ENCODE results near the gene WIPI1. TPM values are rescaled to one million over a fixed set of nuclear protein-coding genes. Genes with fewer than 3 reads are reported as not detected.
"Not testable (repeated sequence)": the region's sequence is repeated elsewhere in the genome, so short reads cannot be mapped to it uniquely, and the experiment has no call there.

Gene WIPI1
- total RNA-seq, 1 experiment from 2014 or later: 38.4 TPM

- DNase-seq (ENCODE audit: unreplicated experiment): peak; percentile 95
- peak overlapping the region; percentile 69 for H3K27ac Mint-ChIP-seq (ENCODE audit: low read depth, unreplicated experiment)
- H3K27me3 Mint-ChIP-seq (ENCODE audit: insufficient read depth, unreplicated experiment): no peaks in the 10 kb centered on the region
- no peak for TF ChIP-seq CTCF (IDR thresholded peaks at IDR 0.05; ENCODE audit: unreplicated experiment)
- POLR2A ChIA-PET: interaction anchor here (0.6 kb wide), 1 partner anchor 136 kb away, joined by 4 read pairs; no protein-coding TSS in a partner anchor
- peaks cover 17% of the 10 kb centered on the region for H3K4me1 Mint-ChIP-seq (ENCODE audit: insufficient read depth, unreplicated experiment)
- BruUV-seq (replicated peaks): no TSS peak
- no peaks in the 10 kb centered on the region for H3K36me3 Mint-ChIP-seq (ENCODE audit: insufficient read depth, unreplicated experiment)
- CTCF ChIA-PET: no interaction called here
- no peaks in the 10 kb centered on the region for H3K9me3 Mint-ChIP-seq (ENCODE audit: unreplicated experiment)
- peak overlapping the region; percentile 44 for H3K4me3 Mint-ChIP-seq (ENCODE audit: unreplicated experiment)
- intact Hi-C loops (cut with micrococcal nuclease): no loop called here
Observed at GRCh38 chr17:68378268-68379176, 78.8 kb downstream of the WIPI1 start.

DNA sequence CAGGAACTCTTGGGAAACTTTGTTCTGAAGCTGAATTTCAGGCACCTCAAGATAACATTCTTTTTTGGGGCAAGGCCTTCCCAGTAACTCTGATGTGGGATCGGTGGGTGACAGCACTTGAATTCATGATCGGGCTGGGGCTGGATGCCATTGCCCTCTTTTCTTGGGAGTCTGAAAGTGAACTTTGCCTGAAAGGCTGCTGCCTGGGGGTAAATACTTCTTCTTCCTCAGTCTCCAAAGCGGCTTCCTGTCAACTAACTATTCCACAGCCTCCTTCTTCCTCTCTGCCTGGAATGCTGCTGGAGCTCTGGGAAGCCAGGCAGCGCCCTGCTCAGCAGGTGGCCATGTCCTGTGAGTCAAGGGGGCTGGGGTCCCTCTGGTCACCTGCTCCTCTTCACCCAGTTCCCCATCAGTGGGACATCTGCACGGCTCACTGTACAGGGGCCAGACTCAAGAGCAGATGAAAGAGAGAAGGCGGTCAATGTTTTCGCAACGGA, 79.5 kb downstream of the WIPI1 start:
- CTCF ChIA-PET: no interaction called here

DNA sequence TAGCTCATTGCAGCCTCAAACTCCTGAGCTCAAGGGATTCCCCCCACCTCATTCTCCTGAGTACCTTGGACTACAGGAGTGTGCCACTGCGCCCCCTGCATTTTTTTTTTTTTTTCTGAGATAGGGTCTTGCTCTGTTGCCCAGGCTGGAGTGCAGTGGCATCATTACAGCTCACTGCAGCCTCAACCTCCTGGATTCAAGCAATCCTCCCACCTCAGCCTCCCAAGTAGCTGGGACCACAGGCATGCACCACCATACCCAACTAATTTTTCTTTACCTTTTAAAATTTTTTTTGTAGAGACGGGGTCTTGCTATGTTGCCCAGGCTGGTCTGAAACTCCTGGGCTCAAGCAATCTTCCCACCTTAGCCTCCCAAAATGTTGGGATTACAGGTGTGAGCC, 81.1 kb downstream of the WIPI1 start:
- H3K36me3 Mint-ChIP-seq (ENCODE audit: insufficient read depth, unreplicated experiment); BruUV-seq (replicated peaks); H3K27me3 Mint-ChIP-seq (ENCODE audit: insufficient read depth, unreplicated experiment); POLR2A ChIA-PET; H3K9me3 Mint-ChIP-seq (ENCODE audit: unreplicated experiment); H3K4me3 Mint-ChIP-seq (ENCODE audit: unreplicated experiment); DNase-seq (ENCODE audit: unreplicated experiment); H3K27ac Mint-ChIP-seq (ENCODE audit: low read depth, unreplicated experiment); intact Hi-C loops (cut with micrococcal nuclease): not testable (repeated sequence)
- peaks cover 14% of the 10 kb centered on the region for H3K4me1 Mint-ChIP-seq (ENCODE audit: insufficient read depth, unreplicated experiment)
- CTCF ChIA-PET: interaction anchor here (0.6 kb wide), 1 partner anchor 27 kb away, joined by 5 read pairs; no protein-coding TSS in a partner anchor

More for the DNA sequence above, 79.5 kb downstream of the WIPI1 start:
- Mint-ChIP-seq H3K27me3 (ENCODE audit: insufficient read depth, unreplicated experiment) (no peaks in the 10 kb centered on the region), H3K27ac (ENCODE audit: low read depth, unreplicated experiment) (peak overlapping the region; percentile 69), H3K9me3 (ENCODE audit: unreplicated experiment) (no peaks in the 10 kb centered on the region), H3K4me1 (ENCODE audit: insufficient read depth, unreplicated experiment) (peaks cover 14% of the 10 kb centered on the region), H3K4me3 (ENCODE audit: unreplicated experiment) (peak overlapping the region; percentile 44), H3K36me3 (ENCODE audit: insufficient read depth, unreplicated experiment) (no peaks in the 10 kb centered on the region)
- TF ChIP-seq CTCF (IDR thresholded peaks at IDR 0.05; ENCODE audit: unreplicated experiment): no peak
- DNase-seq (ENCODE audit: unreplicated experiment): no peak
- BruUV-seq (replicated peaks): no TSS peak
- POLR2A ChIA-PET: interaction anchor here (0.6 kb wide), 1 partner anchor 136 kb away, joined by 4 read pairs; no protein-coding TSS in a partner anchor
- intact Hi-C loops (cut with micrococcal nuclease): no loop called here

- no peaks in the 10 kb centered on the region for H3K27me3 Mint-ChIP-seq (ENCODE audit: insufficient read depth, unreplicated experiment)
- no peak overlapping the region for H3K4me3 Mint-ChIP-seq (ENCODE audit: unreplicated experiment)
- BruUV-seq (replicated peaks): no TSS peak
- TF ChIP-seq CTCF (IDR thresholded peaks at IDR 0.05; ENCODE audit: unreplicated experiment): no peak
- no peak overlapping the region for H3K27ac Mint-ChIP-seq (ENCODE audit: low read depth, unreplicated experiment)
- POLR2A ChIA-PET: interaction anchor here (0.7 kb wide), 1 partner anchor 15 kb away, joined by 3 read pairs; no protein-coding TSS in a partner anchor
- H3K36me3 Mint-ChIP-seq (ENCODE audit: insufficient read depth, unreplicated experiment): no peaks in the 10 kb centered on the region
- no peaks in the 10 kb centered on the region for H3K9me3 Mint-ChIP-seq (ENCODE audit: unreplicated experiment)
- intact Hi-C loops (cut with micrococcal nuclease): no loop called here
- H3K4me1 Mint-ChIP-seq (ENCODE audit: insufficient read depth, unreplicated experiment): peaks cover 14% of the 10 kb centered on the region
- CTCF ChIA-PET: interaction anchor here (0.6 kb wide), 1 partner anchor 27 kb away, joined by 5 read pairs; no protein-coding TSS in a partner anchor
- DNase-seq (ENCODE audit: unreplicated experiment): no peak
Observed at GRCh38 chr17:68375566-68375965, 81.7 kb downstream of the WIPI1 start.

Small RNA genes within 50 kb of the gene (microRNA-seq; reads per million reads assigned to microRNA genes)
- gene MIR635: not detected

Other genes with a start within 250 kb of the WIPI1 start
- 127 and 147 TPM in 2 replicates for gene AMZ2, start 209.5 kb downstream of the WIPI1 start, total RNA-seq (2022)
- 1.4 and 1.6 TPM in 2 replicates for gene SLC16A6, start 166.4 kb downstream of the WIPI1 start, total RNA-seq (2022)
- 5.0 and 5.9 TPM in 2 replicates for gene ARSG, start 166.0 kb downstream of the WIPI1 start, total RNA-seq (2022)
- gene PRKAR1A, start 54.9 kb upstream of the WIPI1 start, total RNA-seq (2022): 264 and 271 TPM in 2 replicates
- gene FAM20A, start 143.9 kb upstream of the WIPI1 start, total RNA-seq (2022): not detected in 2 replicates